ENCODE data around the gene ZSCAN23.

- no peak for TF ChIP-seq CTCF (conservative IDR thresholded peaks at IDR 0.05 in 1 of 2, IDR thresholded peaks at IDR 0.05 in 1 of 2; ENCODE audit: low read depth in 1 of 2, low read length in 2 of 2)
- TF ChIP-seq EZH2 (IDR thresholded peaks at IDR 0.05; ENCODE audit: low read length, missing control alignments), result no peak
These were observed 6.9 kb downstream of the ZSCAN23 start for GRCh38 chr6:28436404-28436803.
